H9 (cell line): ENCODE data around the gene SEMA3G. TPM values are rescaled to one million over a fixed set of nuclear protein-coding genes. Genes with fewer than 3 reads are reported as not detected.

Experiments
- DNase-seq: peaks from one replicate; pipeline ENCODE4 v3.0.0-alpha.2; 2017
- H2AFZ ChIP-seq: one replicate; pipeline ENCODE4 v1.6.1; 2013; ENCODE audit warnings: mild to moderate bottlenecking, low read length, control low read depth, moderate library complexity
- H2AK5ac ChIP-seq: 2 replicates; pipeline ENCODE4 v1.6.1; 2013; ENCODE audit warnings: low read length, control low read depth, mixed read lengths; ENCODE audit not compliant: insufficient read length
- H2BK120ac ChIP-seq: one replicate; pipeline ENCODE4 v1.6.1; 2013; ENCODE audit warnings: low read depth, mild to moderate bottlenecking, low read length, control low read depth, inconsistent platforms; ENCODE audit not compliant: poor library complexity, severe bottlenecking
- H2BK12ac ChIP-seq: 2 replicates; pipeline ENCODE4 v1.6.1; 2013; ENCODE audit warnings: low read length, control low read depth, mixed read lengths, low read depth; ENCODE audit not compliant: insufficient read length
- H2BK15ac ChIP-seq: 2 replicates; pipeline ENCODE4 v1.6.1; 2013; ENCODE audit warnings: low read depth, low read length, control low read depth
- H2BK20ac ChIP-seq: one replicate; pipeline ENCODE4 v1.6.1; 2013; ENCODE audit warnings: low read depth, mild to moderate bottlenecking, low read length, control low read depth, inconsistent platforms; ENCODE audit not compliant: poor library complexity, severe bottlenecking
- H2BK5ac ChIP-seq: 2 replicates; pipeline ENCODE4 v1.6.1; 2013; ENCODE audit warnings: low read length, control low read depth, mixed read lengths; ENCODE audit not compliant: insufficient read length
- H3K14ac ChIP-seq: 2 replicates; pipeline ENCODE4 v1.6.1; 2013; ENCODE audit warnings: low read length, control low read depth; ENCODE audit not compliant: insufficient read depth
- H3K18ac ChIP-seq: 2 replicates; pipeline ENCODE4 v1.6.1; 2013; ENCODE audit warnings: low read depth, mild to moderate bottlenecking, mixed read lengths, low read length, control low read depth; ENCODE audit not compliant: insufficient read length
- H3K23ac ChIP-seq: 2 replicates; pipeline ENCODE4 v1.6.1; 2013; ENCODE audit warnings: low read length, control low read depth, mixed read lengths, low read depth; ENCODE audit not compliant: insufficient read length
- H3K23me2 ChIP-seq: 2 replicates; pipeline ENCODE4 v1.6.1; 2013; ENCODE audit warnings: low read depth, mild to moderate bottlenecking, mixed read lengths, low read length, control low read depth; ENCODE audit not compliant: insufficient read length, poor library complexity, severe bottlenecking
- H3K27ac ChIP-seq: 2 replicates; pipeline ENCODE4 v1.5.1; 2013; ENCODE audit warnings: low read length, control low read depth, mixed read lengths, low read depth; ENCODE audit not compliant: insufficient read length
- H3K27me3 ChIP-seq: 2 replicates; pipeline ENCODE4 v1.6.1; 2013; ENCODE audit warnings: low read length, control low read depth, inconsistent platforms; ENCODE audit not compliant: insufficient read depth
- H3K4ac ChIP-seq: 2 replicates; pipeline ENCODE4 v1.6.1; 2013; ENCODE audit warnings: low read depth, mild to moderate bottlenecking, control low read depth, inconsistent platforms, low read length, moderate library complexity
- H3K4me1 ChIP-seq: 2 replicates; pipeline ENCODE4 v1.6.1; 2013; ENCODE audit warnings: low read length, control low read depth, inconsistent platforms; ENCODE audit not compliant: insufficient read depth
- H3K4me2 ChIP-seq: 2 replicates; pipeline ENCODE4 v1.6.1; 2013; ENCODE audit warnings: low read length, control low read depth, mixed read lengths; ENCODE audit not compliant: insufficient read length, insufficient read depth
- H3K56ac ChIP-seq: 2 replicates; pipeline ENCODE4 v1.6.1; 2013; ENCODE audit warnings: low read depth, mild to moderate bottlenecking, mixed read lengths, low read length, control low read depth; ENCODE audit not compliant: insufficient read length
- H3K79me1 ChIP-seq: 2 replicates; pipeline ENCODE4 v1.6.1; 2013; ENCODE audit warnings: low read depth, mild to moderate bottlenecking, moderate library complexity, low read length, control low read depth, inconsistent platforms; ENCODE audit not compliant: insufficient read depth, poor library complexity, severe bottlenecking
- H3K79me2 ChIP-seq: 2 replicates; pipeline ENCODE4 v1.6.1; 2013; ENCODE audit warnings: low read length, control low read depth, inconsistent platforms; ENCODE audit not compliant: insufficient read depth
- H3K9ac ChIP-seq: 2 replicates; pipeline ENCODE4 v1.6.1; 2013; ENCODE audit warnings: low read length, control low read depth, mixed read lengths; ENCODE audit not compliant: insufficient read length; ENCODE audit errors: extremely low read depth
- H3K9me3 ChIP-seq: one replicate; pipeline ENCODE4 v1.6.1; 2013; ENCODE audit warnings: low read depth, low read length, inconsistent platforms; ENCODE audit not compliant: control insufficient read depth
- H3T11ph ChIP-seq: one replicate; pipeline ENCODE4 v1.6.1; 2013; ENCODE audit warnings: mild to moderate bottlenecking, low read length, control low read depth, inconsistent platforms
- H4K20me1 ChIP-seq: one replicate; pipeline ENCODE4 v1.6.1; 2013; ENCODE audit not compliant: control insufficient read depth, insufficient read length, insufficient read depth
- H4K5ac ChIP-seq: 2 replicates; pipeline ENCODE4 v1.6.1; 2013; ENCODE audit warnings: low read depth, mild to moderate bottlenecking, mixed read lengths, low read length, control low read depth; ENCODE audit not compliant: insufficient read length
- H4K8ac ChIP-seq: replicated peaks from 2 replicates; pipeline ENCODE4 v1.6.1; 2013; ENCODE audit warnings: low read length, control low read depth, mixed read lengths, low read depth; ENCODE audit not compliant: insufficient read length
- H4K91ac ChIP-seq: 2 replicates; pipeline ENCODE4 v1.6.1; 2013; ENCODE audit warnings: low read depth, mild to moderate bottlenecking, moderate library complexity, mixed read lengths, low read length, control low read depth; ENCODE audit not compliant: insufficient read length
- H3K27ac Mint-ChIP-seq, 3 experiments: 2 replicates in 2 of 3; 3 replicates in 1 of 3; pipeline ENCODE4 v1.8.0; 2020 to 2021; ENCODE audit warnings: mixed read lengths in 3 of 3, mild to moderate bottlenecking in 1 of 3, moderate library complexity in 1 of 3
- H3K27me3 Mint-ChIP-seq: 2 replicates; pipeline ENCODE4 v1.8.0; 2021; ENCODE audit warnings: low read depth, mild to moderate bottlenecking, moderate library complexity, mixed read lengths
- H3K36me3 Mint-ChIP-seq, 3 experiments: 2 replicates in 2 of 3; 3 replicates in 1 of 3; pipeline ENCODE4 v1.8.0; 2020 to 2021; ENCODE audit warnings: low read depth in 3 of 3, mixed read lengths in 3 of 3; ENCODE audit not compliant: insufficient read depth in 1 of 3
- H3K4me1 Mint-ChIP-seq, 2 experiments: 2 replicates each; pipeline ENCODE4 v1.8.0; 2020; ENCODE audit warnings: mixed read lengths in 2 of 2
- H3K4me3 Mint-ChIP-seq, 2 experiments: 2 replicates in 1 of 2; 3 replicates in 1 of 2; pipeline ENCODE4 v1.8.0; 2020 to 2021; ENCODE audit warnings: mild to moderate bottlenecking in 2 of 2, mixed read lengths in 2 of 2, moderate library complexity in 1 of 2
- H3K9me3 Mint-ChIP-seq, 2 experiments: 2 replicates in 1 of 2; 3 replicates in 1 of 2; pipeline ENCODE4 v1.8.0; 2020; ENCODE audit warnings: mild to moderate bottlenecking in 2 of 2, mixed read lengths in 2 of 2, moderate library complexity in 1 of 2
- WGBS: extraction: QIAGEN DNeasy Blood & Tissue Kit; methylation state at CpG from one replicate; pipeline ENCODE4 v1.1.7; 2013; ENCODE audit warnings: missing lambda C conversion rate, low lambda C conversion rate, mixed read lengths; ENCODE audit not compliant: insufficient read length; ENCODE audit errors: extremely low coverage; 5-methylcytosine and 5-hydroxymethylcytosine counted together
- total RNA-seq: library from RNA; stranded (reverse); gene quantifications from 2 replicates; pipeline ENCODE4 v1.2.1, GENCODE V29; 2021
- TF ChIP-seq, protein P1 (sequence below): fragments of 200-600 bp; sonication (generic); conservative IDR thresholded peaks from 3 replicates; pipeline ENCODE4 v1.8.0; 2021; ENCODE audit warnings: antibody characterized with exemption, mild to moderate bottlenecking

Gene SEMA3G
- total RNA-seq, 1 experiment from 2014 or later, result 2.4 TPM

DNA sequence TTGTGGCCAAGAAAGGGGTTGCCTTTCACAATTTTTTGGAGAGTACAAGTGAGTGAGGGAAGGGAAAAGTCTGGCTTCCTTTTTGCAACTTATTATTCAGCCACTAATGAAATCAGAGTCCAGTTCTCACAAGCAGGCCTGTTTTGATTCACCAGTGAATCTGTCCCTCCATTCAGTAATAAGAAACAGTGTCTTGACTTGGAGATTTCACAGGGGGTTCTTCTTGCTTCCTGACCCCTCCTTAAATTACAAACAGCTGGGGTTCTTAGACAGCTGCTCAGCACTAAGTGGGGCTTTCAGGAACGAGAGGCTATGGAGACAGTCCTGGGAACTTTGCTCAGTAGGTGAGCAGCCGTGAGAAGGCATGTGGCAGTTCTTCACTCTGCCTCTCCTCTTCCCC lies 24.5 kb downstream of the SEMA3G start:
- Mint-ChIP-seq H3K27ac (no peak overlapping the region), H3K27me3 (no peaks in the 10 kb centered on the region), H3K4me1 (peaks cover 15 to 16% of the 10 kb centered on the region in 2 experiments), H3K4me3 (no peak overlapping the region), H3K36me3 (no peaks in the 10 kb centered on the region; a peak in 1 of 7 replicates), H3K9me3 (no peaks in the 10 kb centered on the region)
- no peak overlapping the region for H2BK15ac ChIP-seq
- H3K4me2 ChIP-seq, result no peak overlapping the region
- H3K23ac ChIP-seq, result no peak overlapping the region
- no peaks in the 10 kb centered on the region for H3K23me2 ChIP-seq
- H3K56ac ChIP-seq, result no peak overlapping the region
- H3K79me1 ChIP-seq, result no peaks in the 10 kb centered on the region
- TF ChIP-seq, protein P1, sequence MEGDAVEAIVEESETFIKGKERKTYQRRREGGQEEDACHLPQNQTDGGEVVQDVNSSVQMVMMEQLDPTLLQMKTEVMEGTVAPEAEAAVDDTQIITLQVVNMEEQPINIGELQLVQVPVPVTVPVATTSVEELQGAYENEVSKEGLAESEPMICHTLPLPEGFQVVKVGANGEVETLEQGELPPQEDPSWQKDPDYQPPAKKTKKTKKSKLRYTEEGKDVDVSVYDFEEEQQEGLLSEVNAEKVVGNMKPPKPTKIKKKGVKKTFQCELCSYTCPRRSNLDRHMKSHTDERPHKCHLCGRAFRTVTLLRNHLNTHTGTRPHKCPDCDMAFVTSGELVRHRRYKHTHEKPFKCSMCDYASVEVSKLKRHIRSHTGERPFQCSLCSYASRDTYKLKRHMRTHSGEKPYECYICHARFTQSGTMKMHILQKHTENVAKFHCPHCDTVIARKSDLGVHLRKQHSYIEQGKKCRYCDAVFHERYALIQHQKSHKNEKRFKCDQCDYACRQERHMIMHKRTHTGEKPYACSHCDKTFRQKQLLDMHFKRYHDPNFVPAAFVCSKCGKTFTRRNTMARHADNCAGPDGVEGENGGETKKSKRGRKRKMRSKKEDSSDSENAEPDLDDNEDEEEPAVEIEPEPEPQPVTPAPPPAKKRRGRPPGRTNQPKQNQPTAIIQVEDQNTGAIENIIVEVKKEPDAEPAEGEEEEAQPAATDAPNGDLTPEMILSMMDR, result no peak
- no peak overlapping the region for H3K14ac ChIP-seq
- H4K8ac ChIP-seq, result no peak overlapping the region
- no peak overlapping the region for H2AK5ac ChIP-seq
- no peak overlapping the region for H3K18ac ChIP-seq
- no peaks in the 10 kb centered on the region for H3K79me2 ChIP-seq
- DNase-seq, result no peak
- H3K27me3 ChIP-seq, result no peaks in the 10 kb centered on the region
- no peaks in the 10 kb centered on the region for H3K9me3 ChIP-seq
- H3K4ac ChIP-seq, result no peak overlapping the region
- no peak overlapping the region for H4K91ac ChIP-seq
- H2AFZ ChIP-seq, result no peak overlapping the region
- H3T11ph ChIP-seq, result no peak overlapping the region
- H3K9ac ChIP-seq, result no peak overlapping the region
- H4K20me1 ChIP-seq, result no peaks in the 10 kb centered on the region
- no peak overlapping the region for H4K5ac ChIP-seq
- no peak overlapping the region for H2BK20ac ChIP-seq
- H2BK120ac ChIP-seq, result no peak overlapping the region
- no peak overlapping the region for H2BK5ac ChIP-seq
- no peak overlapping the region for H2BK12ac ChIP-seq
- H3K4me1 ChIP-seq, result peaks cover 3% of the 10 kb centered on the region; the same call in 1 of the 2 replicates
- WGBS, result no CpG with 5 or more reads among the region's 2 CpGs
- H3K27ac ChIP-seq, result no peak overlapping the region
